PC-3 (cell line): ENCODE results near the gene C16orf74.

Source experiments
- EZH2 ChIP-seq: fragments of 300-600 bp; sonication (generic); IDR thresholded peaks from one replicate; pipeline ENCODE4 v1.6.1; 2017; ENCODE audit warnings: antibody characterized with exemption, mild to moderate bottlenecking, low read length; ENCODE audit not compliant: unreplicated experiment
- EZH2phosphoT487 ChIP-seq: fragments of 300-600 bp; sonication (generic); IDR thresholded peaks from 2 replicates; pipeline ENCODE4 v1.6.1; 2018; ENCODE audit warnings: mild to moderate bottlenecking, antibody characterized with exemption, low read length, borderline replicate concordance
- TF ChIP-seq, protein P1 (sequence below): fragments of 300-600 bp; sonication (generic); conservative IDR thresholded peaks from 2 replicates; pipeline ENCODE4 v1.5.1; 2017; ENCODE audit warnings: antibody characterized with exemption, low read depth, mild to moderate bottlenecking, low read length

DNA sequence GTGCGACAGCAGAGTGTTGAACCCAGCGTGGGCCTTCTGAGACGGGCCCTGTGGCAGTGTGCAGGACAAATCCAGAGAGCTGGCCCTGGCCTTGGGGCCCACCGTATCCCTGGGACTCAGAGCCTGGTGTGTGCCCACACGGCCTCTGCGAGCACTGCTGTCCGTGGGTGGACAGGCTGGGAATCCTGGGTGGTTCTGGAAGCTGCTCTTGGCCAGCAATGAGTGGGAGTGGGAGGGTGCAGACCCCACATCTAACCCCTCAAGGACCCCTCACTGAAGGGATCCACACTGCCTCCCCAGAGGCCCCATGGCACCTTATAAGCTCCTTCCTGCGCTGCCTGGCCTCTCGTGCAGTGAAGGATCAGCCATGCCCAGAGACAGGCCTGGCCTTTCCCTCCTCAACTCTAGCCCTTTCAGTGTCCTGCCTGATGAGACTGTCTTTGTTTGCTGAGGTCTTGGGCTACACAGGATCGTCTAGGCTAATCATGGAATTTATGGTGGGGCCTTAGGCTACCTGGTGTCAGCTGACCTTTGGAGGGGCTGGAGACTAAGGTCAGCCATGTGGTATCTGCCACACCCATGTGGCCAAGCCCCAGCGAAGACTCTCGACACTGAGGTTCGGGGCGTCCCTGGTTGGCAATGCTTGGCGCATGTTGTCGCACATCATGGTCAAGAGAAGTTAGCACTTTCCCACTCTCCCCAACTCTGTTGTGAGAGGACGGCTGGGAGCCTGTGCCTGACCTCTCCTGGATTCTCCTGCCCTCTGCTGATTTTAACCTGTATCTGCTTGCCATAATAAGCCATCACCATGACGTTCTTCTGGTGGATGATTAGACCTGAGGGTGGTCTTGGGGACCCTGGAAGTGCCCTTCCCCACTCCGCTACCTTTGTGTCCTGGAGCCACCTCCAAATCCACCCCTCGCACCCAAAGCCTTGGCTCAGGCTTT is 45.7 kb downstream of the C16orf74 start:
- TF ChIP-seq, protein P1, sequence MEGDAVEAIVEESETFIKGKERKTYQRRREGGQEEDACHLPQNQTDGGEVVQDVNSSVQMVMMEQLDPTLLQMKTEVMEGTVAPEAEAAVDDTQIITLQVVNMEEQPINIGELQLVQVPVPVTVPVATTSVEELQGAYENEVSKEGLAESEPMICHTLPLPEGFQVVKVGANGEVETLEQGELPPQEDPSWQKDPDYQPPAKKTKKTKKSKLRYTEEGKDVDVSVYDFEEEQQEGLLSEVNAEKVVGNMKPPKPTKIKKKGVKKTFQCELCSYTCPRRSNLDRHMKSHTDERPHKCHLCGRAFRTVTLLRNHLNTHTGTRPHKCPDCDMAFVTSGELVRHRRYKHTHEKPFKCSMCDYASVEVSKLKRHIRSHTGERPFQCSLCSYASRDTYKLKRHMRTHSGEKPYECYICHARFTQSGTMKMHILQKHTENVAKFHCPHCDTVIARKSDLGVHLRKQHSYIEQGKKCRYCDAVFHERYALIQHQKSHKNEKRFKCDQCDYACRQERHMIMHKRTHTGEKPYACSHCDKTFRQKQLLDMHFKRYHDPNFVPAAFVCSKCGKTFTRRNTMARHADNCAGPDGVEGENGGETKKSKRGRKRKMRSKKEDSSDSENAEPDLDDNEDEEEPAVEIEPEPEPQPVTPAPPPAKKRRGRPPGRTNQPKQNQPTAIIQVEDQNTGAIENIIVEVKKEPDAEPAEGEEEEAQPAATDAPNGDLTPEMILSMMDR, result no peak
- no peak for TF ChIP-seq EZH2phosphoT487
- no peak for TF ChIP-seq EZH2
